Right forelimb (tissue), 1 donor: ENCODE results near the gene MYH10.
"Not testable (repeated sequence)": the region's sequence is repeated elsewhere in the genome, so short reads cannot be mapped to it uniquely, and the experiment has no call there.

ENCODE experiments used
- DNase-seq: peaks from one replicate; pipeline ENCODE4 v3.0.0-alpha.2; 2018

MYH10 gene

GRCh38 chr17:8630227-8630801, at the start of gene MYH10:
Gene MYH10 (minus strand): TSS chr17:8630725. CDS start chr17:8623246, 7,479 bp downstream.
- no peak for DNase-seq

GRCh38 chr17:8679126-8679525, 48.6 kb upstream of the MYH10 start:
- no peak for DNase-seq

GRCh38 chr17:8675306-8675705, 44.8 kb upstream of the MYH10 start:
- DNase-seq, result no peak

GRCh38 chr17:8674344-8675305, 44.1 kb upstream of the MYH10 start:
- peak; percentile 70 for DNase-seq

- no peak for DNase-seq
Observed at GRCh38 chr17:8673612-8674011, 43.1 kb upstream of the MYH10 start.

GRCh38 chr17:8672326-8672725, 41.8 kb upstream of the MYH10 start:
- DNase-seq, result no peak

GRCh38 chr17:8670421-8670820, 39.9 kb upstream of the MYH10 start:
- DNase-seq, result no peak

GRCh38 chr17:8668176-8668740, 37.7 kb upstream of the MYH10 start:
- no peak for DNase-seq

GRCh38 chr17:8667421-8667820, 36.9 kb upstream of the MYH10 start:
- no peak for DNase-seq

GRCh38 chr17:8665684-8666083, 35.2 kb upstream of the MYH10 start:
- DNase-seq, result no peak

GRCh38 chr17:8664456-8665126, 34.1 kb upstream of the MYH10 start:
- no peak for DNase-seq

GRCh38 chr17:8662973-8663372, 32.4 kb upstream of the MYH10 start:
- DNase-seq, result no peak

GRCh38 chr17:8662076-8662831, 31.7 kb upstream of the MYH10 start:
- no peak for DNase-seq

- DNase-seq, result not testable (repeated sequence)
Observed at GRCh38 chr17:8660709-8661108, 30.2 kb upstream of the MYH10 start.

GRCh38 chr17:8659758-8660410, 29.4 kb upstream of the MYH10 start:
- no peak for DNase-seq

- DNase-seq, result no peak
Observed at GRCh38 chr17:8658810-8659209, 28.3 kb upstream of the MYH10 start.

GRCh38 chr17:8656693-8657092, 26.2 kb upstream of the MYH10 start:
- no peak for DNase-seq

- no peak for DNase-seq
Observed at GRCh38 chr17:8654822-8655221, 24.3 kb upstream of the MYH10 start.

- no peak for DNase-seq
Observed at GRCh38 chr17:8651013-8651412, 20.5 kb upstream of the MYH10 start.

- DNase-seq, result no peak
Observed at GRCh38 chr17:8650119-8650499, 19.6 kb upstream of the MYH10 start.

- no peak for DNase-seq
Observed at GRCh38 chr17:8649157-8650118, 18.9 kb upstream of the MYH10 start.
